Astrocyte of the spinal cord (primary cell): Measurements from ENCODE around the gene ARAP3.

ENCODE experiments used
- DNase-seq: peaks from one replicate; pipeline ENCODE4 v3.0.0; 2011; ENCODE audit warnings: low read depth, low spot score
- H3K4me3 ChIP-seq: 2 replicates; pipeline ENCODE4 v1.5.1; 2011; ENCODE audit warnings: low read depth, mild to moderate bottlenecking, low read length, moderate library complexity
- CTCF ChIP-seq: IDR thresholded peaks from 2 replicates; pipeline ENCODE4 v1.5.1; 2012; ENCODE audit warnings: low read depth, mild to moderate bottlenecking, low read length, inconsistent platforms
- in situ Hi-C: cut with HindIII; loops from 2 replicates; pipeline ENCODE4 v1.10.0; 2017; ENCODE audit warnings: low sequenced_read_pairs

ARAP3 gene

DNA sequence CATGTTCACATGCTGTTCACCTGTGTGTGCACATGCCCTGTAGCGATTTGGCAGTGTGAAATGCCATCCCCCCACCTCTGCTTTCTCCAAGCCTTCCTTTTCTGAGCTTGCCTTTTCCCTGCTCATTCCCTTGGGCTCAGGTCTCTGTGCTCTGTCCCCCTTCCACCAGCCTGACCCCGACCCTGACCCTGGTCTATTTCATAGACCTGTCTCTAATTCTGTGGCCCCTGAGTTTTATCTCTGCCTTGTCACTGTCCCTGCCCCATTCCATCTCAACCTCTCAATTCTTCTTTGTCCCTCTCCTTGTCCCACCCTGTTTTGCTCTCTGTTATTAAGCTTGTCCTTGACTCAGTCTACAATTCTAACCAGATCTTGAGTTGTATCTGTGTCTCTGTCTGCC lies 735 bp downstream of the ARAP3 start:
- no peak for DNase-seq
- peak overlapping the region; percentile 40 for H3K4me3 ChIP-seq
- no peak for TF ChIP-seq CTCF
- in situ Hi-C loops = no loop called here

DNA sequence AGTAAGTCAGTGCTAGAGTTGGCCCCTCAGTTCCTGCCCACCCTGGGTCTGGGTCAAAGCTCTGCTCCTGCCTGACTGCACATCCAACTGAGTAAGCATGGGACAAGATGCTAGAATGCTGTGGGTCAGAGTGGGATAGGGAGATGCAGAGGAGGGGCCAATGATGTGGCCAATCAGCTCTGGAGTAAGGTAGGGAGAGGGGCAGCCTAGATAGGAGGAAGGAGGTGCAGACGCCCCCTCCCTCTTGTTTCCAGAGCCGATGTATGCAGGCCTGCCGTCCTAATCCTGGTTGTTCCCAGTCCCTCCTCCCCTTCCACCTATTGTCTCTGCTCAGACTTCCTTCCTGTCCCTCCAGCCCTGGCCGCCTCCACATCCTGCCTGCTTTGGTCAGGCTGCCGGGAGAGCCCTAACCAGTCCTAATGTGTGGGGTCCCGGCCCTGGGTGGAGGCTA lies 1.3 kb downstream of the ARAP3 start:
- TF ChIP-seq CTCF = no peak
- no peak for DNase-seq
- H3K4me3 ChIP-seq = peak overlapping the region; percentile 40
- in situ Hi-C loops = no loop called here

DNA sequence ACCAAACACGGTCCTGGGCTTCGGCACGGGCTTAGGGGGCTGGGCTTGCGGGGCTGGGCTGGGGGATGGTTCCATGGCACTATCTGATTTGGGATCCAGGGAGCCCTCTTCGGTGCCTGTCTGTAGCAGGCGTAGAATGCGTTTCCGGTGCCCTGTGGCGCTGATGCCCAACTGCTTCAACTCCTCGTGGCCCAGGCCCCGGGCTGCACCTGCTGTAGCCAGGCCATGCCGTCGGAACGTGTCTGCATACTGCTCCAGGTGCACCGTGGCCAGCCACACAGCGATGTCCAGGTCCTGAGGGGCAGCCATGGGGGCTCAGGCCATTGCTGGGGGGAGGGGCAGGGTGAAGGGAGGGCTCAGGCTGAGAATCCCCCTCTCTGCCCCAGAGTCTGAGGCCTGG lies 1.9 kb downstream of the ARAP3 start:
- in situ Hi-C loops = no loop called here
- no peak for TF ChIP-seq CTCF
- no peak overlapping the region for H3K4me3 ChIP-seq
- no peak for DNase-seq

DNA sequence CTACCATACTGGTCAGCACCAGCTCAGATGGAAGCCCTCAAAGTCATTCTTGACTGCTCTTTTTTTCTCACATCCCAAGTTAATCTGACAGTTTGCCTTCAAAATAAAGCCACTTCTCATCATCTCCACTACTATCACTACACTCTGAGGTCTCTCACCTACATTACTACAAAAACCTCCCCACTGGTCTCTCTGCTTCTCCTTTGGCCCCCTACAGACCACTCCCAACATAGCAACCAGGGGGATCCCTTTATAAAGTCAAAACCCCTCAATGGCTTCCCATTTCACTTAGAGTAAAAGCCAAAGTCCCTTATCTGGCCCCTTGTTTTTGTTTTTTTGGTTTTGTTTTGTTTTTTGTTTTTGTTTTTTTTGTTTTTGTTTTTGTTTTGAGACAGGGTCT lies 4.6 kb downstream of the ARAP3 start:
- H3K4me3 ChIP-seq = no peak overlapping the region
- peak; percentile 44 for TF ChIP-seq CTCF
- in situ Hi-C loops = no loop called here
- no peak for DNase-seq

DNA sequence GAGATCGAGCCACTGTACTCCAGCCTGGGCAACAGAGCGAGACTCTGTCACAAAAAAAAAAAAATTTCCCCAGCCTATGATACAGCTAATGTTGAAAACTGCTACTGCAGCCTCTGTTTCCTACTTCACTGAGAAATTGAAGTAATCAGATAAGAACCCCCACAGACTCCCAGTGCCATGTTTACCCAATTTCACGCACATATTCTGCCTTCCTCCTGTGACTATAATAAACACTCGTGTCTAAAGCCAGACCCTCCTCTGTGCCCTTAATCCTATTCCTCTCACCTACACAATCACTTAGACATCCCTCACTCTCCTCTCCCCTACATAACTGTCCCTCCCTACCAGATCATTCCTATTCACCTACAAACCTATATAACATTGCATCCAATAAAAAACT lies 6.4 kb downstream of the ARAP3 start:
- DNase-seq = no peak
- no peak for TF ChIP-seq CTCF
- in situ Hi-C loops = no loop called here
- no peak overlapping the region for H3K4me3 ChIP-seq

DNA sequence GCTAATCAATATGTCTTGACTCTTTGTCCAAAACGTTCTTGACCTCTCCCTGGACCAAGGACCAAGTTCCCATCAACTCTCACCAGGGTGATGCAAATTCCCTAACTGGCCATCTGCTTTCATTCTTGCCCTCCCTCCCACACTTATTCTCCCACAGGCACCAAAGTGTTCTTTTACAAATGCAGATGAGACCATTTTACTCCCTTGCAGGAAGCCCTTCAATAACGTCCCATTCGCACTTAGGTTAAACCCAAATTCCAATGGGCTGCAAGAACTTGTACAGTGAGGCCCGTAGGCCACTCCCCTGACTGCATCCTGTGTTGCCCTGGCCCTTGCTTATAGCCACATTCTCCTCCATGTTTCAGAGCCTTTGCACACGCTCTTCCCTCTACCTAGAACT lies 7.3 kb downstream of the ARAP3 start:
- in situ Hi-C loops = no loop called here
- no peak for TF ChIP-seq CTCF
- H3K4me3 ChIP-seq = no peak overlapping the region
- no peak for DNase-seq
